ENCODE results near the gene MINDY3.

GRCh38 chr10:15796762-15797161 is 63.5 kb downstream of the MINDY3 start:
- TF ChIP-seq, protein P1, sequence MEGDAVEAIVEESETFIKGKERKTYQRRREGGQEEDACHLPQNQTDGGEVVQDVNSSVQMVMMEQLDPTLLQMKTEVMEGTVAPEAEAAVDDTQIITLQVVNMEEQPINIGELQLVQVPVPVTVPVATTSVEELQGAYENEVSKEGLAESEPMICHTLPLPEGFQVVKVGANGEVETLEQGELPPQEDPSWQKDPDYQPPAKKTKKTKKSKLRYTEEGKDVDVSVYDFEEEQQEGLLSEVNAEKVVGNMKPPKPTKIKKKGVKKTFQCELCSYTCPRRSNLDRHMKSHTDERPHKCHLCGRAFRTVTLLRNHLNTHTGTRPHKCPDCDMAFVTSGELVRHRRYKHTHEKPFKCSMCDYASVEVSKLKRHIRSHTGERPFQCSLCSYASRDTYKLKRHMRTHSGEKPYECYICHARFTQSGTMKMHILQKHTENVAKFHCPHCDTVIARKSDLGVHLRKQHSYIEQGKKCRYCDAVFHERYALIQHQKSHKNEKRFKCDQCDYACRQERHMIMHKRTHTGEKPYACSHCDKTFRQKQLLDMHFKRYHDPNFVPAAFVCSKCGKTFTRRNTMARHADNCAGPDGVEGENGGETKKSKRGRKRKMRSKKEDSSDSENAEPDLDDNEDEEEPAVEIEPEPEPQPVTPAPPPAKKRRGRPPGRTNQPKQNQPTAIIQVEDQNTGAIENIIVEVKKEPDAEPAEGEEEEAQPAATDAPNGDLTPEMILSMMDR (IDR thresholded peaks at IDR 0.05), result no peak
- TF ChIP-seq POLR2A (IDR thresholded peaks at IDR 0.05), result no peak
